Activated T-helper 2 cell treated with anti-CD3 and anti-CD28 coated beads, Interferon-gamma antibody, Interleukin-2, Interleukin-4, amounts not matched to agents 10 μg/mL and 5 μg/mL and 100 μg/mL, durations not matched to agents 14 hours and 24 hours and 36 hours (primary cell): ENCODE measurements around the gene PXYLP1. TPM values are rescaled to one million over a fixed set of nuclear protein-coding genes. Genes with fewer than 3 reads are reported as not detected.

ENCODE experiments used
- DNase-seq: peaks from one replicate; pipeline ENCODE4 v3.0.0; 2021; ENCODE audit warnings: low spot score
- H3K27ac Mint-ChIP-seq: one replicate; pipeline ENCODE4 v1.8.0; 2021; ENCODE audit warnings: mixed read lengths
- H3K27me3 Mint-ChIP-seq: one replicate; pipeline ENCODE4 v1.8.0; 2021; ENCODE audit warnings: low read depth, mixed read lengths
- H3K36me3 Mint-ChIP-seq: one replicate; pipeline ENCODE4 v1.8.0; 2021; ENCODE audit warnings: low read depth, mixed read lengths
- H3K4me1 Mint-ChIP-seq: one replicate; pipeline ENCODE4 v1.8.0; 2021; ENCODE audit warnings: low read depth, mixed read lengths
- H3K4me3 Mint-ChIP-seq: one replicate; pipeline ENCODE4 v1.8.0; 2021; ENCODE audit warnings: low read depth, mild to moderate bottlenecking, moderate library complexity, mixed read lengths
- H3K9me3 Mint-ChIP-seq: one replicate; pipeline ENCODE4 v1.8.0; 2021; ENCODE audit warnings: mixed read lengths
- intact Hi-C: fragments of 100-400 bp; cut with micrococcal nuclease; formaldehyde crosslinking; loops from one replicate; pipeline ENCODE4 v1.15.1; 2023
- total RNA-seq: library from RNA; stranded (reverse); gene quantifications from 2 replicates; pipeline ENCODE4 v1.2.3, GENCODE V29; 2022

The PXYLP1 gene
- total RNA-seq, 1 donor from 2014 or later: 57.2 TPM

- Mint-ChIP-seq H3K9me3 (no peaks in the 10 kb centered on the region), H3K36me3 (peaks cover 41% of the 10 kb centered on the region), H3K27ac (no peak overlapping the region), H3K27me3 (no peaks in the 10 kb centered on the region), H3K4me1 (peaks cover 72% of the 10 kb centered on the region), H3K4me3 (peak overlapping the region; percentile 97)
- DNase-seq: no peak
- intact Hi-C loops: loop anchor here (5.0 kb wide), 1 partner anchor 179 kb away; no protein-coding TSS in a partner anchor
Observed at GRCh38 chr3:141233457-141234161, 2.0 kb downstream of the PXYLP1 start.

DNA sequence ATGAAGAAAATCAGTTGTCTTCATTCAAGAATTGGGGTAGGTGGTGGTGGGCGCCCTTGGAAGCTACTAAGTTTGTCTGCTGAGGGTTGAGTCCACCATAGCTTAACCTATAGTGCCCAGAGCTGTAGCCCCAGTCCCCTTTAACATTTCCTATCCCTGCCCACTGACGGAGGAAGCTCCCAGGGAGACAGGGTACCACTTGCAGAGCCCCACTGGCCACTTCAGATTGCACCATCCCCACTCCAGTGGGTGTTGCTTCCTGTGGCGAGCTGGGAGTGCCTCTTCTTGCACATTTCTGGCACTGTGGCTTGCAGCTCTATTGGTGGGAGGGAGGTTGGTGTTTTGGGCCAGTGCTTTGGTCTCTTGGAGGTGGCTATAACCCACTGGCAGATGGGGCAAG is 2.7 kb downstream of the PXYLP1 start:
- Mint-ChIP-seq H3K4me3 (no peak overlapping the region), H3K4me1 (peaks cover 74% of the 10 kb centered on the region)
- DNase-seq: no peak

DNA sequence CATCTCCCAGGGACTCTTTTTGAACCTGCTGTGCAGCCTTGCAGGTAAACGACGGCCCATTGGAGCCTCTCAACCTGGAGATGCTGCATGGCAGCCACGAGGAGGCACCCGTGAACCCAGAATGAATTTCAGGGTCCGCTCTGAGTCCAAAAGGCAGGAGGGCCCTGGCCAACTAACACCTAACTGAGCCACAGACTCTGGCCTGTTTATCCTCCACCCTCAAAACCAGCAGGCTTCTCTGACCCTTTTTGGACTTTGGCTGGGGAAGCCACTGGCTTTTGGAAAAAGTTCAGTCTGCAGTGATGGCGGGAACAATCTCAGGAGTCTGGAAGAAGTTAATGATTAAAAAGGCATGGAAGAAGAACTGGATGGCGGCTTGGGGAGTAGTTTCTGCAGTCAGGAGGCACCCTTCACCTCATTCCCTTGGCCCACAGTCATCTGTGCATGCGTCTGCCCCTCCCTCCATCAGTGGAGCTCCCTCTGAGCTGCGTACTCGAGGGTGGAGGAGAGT is 4.1 kb downstream of the PXYLP1 start:
- intact Hi-C loops: loop anchor here (2.0 kb wide), 1 partner anchor 317 kb away; no protein-coding TSS in a partner anchor
- peaks cover 77% of the 10 kb centered on the region for H3K4me1 Mint-ChIP-seq
- H3K36me3 Mint-ChIP-seq: peaks cover 62% of the 10 kb centered on the region
- H3K4me3 Mint-ChIP-seq: no peak overlapping the region
- DNase-seq: no peak
- peak overlapping the region; percentile 64 for H3K27ac Mint-ChIP-seq
- no peaks in the 10 kb centered on the region for H3K27me3 Mint-ChIP-seq
- H3K9me3 Mint-ChIP-seq: no peaks in the 10 kb centered on the region

More for the DNA sequence above, 2.7 kb downstream of the PXYLP1 start:
- intact Hi-C loops: loop anchor here (5.0 kb wide), 1 partner anchor 178 kb away; no protein-coding TSS in a partner anchor
- no peaks in the 10 kb centered on the region for H3K9me3 Mint-ChIP-seq
- H3K27ac Mint-ChIP-seq: no peak overlapping the region
- no peaks in the 10 kb centered on the region for H3K27me3 Mint-ChIP-seq
- peaks cover 48% of the 10 kb centered on the region for H3K36me3 Mint-ChIP-seq

DNA sequence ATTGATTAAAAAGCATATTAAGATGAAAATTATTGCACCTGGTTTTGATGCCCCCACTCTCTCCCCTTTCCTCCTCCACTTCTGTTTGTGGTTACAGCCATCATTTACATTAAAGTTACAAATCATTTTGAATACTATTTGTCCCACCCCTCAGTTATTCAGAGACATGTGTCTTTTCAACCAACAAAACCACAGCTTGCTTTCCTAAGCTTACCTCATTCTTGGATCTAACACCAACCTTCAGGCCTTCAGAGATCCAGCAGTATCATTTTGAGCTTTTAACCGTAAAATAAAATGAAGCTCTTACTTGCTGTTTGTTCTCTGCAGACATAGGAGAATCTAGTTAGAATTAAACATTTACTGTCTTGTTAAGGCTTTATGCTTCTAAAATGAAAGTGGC is 4.7 kb downstream of the PXYLP1 start:
- Mint-ChIP-seq H3K27ac (peak overlapping the region; percentile 64), H3K4me1 (peaks cover 79% of the 10 kb centered on the region), H3K9me3 (no peaks in the 10 kb centered on the region), H3K36me3 (peaks cover 68% of the 10 kb centered on the region), H3K27me3 (no peaks in the 10 kb centered on the region), H3K4me3 (peak overlapping the region; percentile 1)
- intact Hi-C loops: loop anchor here (2.0 kb wide), 1 partner anchor 316 kb away; no protein-coding TSS in a partner anchor
- DNase-seq: no peak

GRCh38 chr3:141237701-141238521 is 6.3 kb downstream of the PXYLP1 start:
- Mint-ChIP-seq H3K36me3 (peaks cover 77% of the 10 kb centered on the region), H3K27me3 (no peaks in the 10 kb centered on the region), H3K9me3 (no peaks in the 10 kb centered on the region), H3K27ac (peak overlapping the region; percentile 82), H3K4me3 (peak overlapping the region; percentile 43), H3K4me1 (peaks cover 84% of the 10 kb centered on the region)
- intact Hi-C loops: loop anchor here (1.0 to 2.0 kb wide), 3 partner anchors 24 to 315 kb away; no protein-coding TSS in a partner anchor
- no peak for DNase-seq

DNA sequence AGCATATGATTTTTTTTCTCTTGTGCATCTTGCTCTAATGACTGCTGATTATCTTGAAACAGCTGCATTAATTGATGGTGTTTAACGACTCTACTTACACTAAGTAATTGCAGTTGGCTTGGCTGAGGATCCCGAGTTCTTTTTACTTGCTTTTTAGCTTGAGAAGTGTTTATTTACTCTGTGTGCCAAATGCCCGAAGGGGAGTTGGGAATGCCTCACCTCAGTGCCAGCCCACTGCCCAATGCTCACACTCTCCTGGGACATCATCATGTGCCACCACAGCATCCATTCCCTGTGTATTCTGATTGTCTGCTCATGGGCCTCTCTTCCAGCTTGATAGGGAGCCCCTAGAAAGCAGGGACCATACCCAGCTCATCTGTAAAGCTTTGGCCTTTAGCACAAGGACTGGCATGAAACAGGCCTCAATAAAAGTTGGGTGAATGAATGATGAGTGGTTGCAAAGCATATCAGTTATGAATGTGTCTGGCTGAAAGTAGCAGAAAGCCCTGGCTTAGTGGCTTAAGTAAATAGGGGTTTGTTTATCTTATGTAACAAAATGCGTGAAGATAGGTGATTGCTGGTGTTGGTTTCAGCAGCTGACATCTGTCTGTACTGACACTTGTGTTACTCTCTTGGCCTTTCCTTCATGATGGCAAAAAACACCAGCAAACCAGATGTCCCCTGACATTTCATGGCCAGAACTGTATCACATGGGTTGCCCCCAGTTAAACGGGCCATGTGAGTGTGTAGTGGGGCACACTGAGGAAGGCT is 8.1 kb downstream of the PXYLP1 start:
- peak overlapping the region; percentile 19 for H3K4me3 Mint-ChIP-seq
- H3K27ac Mint-ChIP-seq: peak overlapping the region; percentile 82
- H3K9me3 Mint-ChIP-seq: no peaks in the 10 kb centered on the region
- no peaks in the 10 kb centered on the region for H3K27me3 Mint-ChIP-seq
- no peak for DNase-seq
- H3K4me1 Mint-ChIP-seq: peaks cover 84% of the 10 kb centered on the region
- intact Hi-C loops: no loop called here
- H3K36me3 Mint-ChIP-seq: peaks cover 78% of the 10 kb centered on the region

GRCh38 chr3:141240286-141240685 is 8.7 kb downstream of the PXYLP1 start:
- no peaks in the 10 kb centered on the region for H3K9me3 Mint-ChIP-seq
- peaks cover 74% of the 10 kb centered on the region for H3K36me3 Mint-ChIP-seq
- peak overlapping the region; percentile 15 for H3K4me3 Mint-ChIP-seq
- no peaks in the 10 kb centered on the region for H3K27me3 Mint-ChIP-seq
- peaks cover 80% of the 10 kb centered on the region for H3K4me1 Mint-ChIP-seq
- no peak for DNase-seq
- intact Hi-C loops: no loop called here
- H3K27ac Mint-ChIP-seq: peak overlapping the region; percentile 21

DNA sequence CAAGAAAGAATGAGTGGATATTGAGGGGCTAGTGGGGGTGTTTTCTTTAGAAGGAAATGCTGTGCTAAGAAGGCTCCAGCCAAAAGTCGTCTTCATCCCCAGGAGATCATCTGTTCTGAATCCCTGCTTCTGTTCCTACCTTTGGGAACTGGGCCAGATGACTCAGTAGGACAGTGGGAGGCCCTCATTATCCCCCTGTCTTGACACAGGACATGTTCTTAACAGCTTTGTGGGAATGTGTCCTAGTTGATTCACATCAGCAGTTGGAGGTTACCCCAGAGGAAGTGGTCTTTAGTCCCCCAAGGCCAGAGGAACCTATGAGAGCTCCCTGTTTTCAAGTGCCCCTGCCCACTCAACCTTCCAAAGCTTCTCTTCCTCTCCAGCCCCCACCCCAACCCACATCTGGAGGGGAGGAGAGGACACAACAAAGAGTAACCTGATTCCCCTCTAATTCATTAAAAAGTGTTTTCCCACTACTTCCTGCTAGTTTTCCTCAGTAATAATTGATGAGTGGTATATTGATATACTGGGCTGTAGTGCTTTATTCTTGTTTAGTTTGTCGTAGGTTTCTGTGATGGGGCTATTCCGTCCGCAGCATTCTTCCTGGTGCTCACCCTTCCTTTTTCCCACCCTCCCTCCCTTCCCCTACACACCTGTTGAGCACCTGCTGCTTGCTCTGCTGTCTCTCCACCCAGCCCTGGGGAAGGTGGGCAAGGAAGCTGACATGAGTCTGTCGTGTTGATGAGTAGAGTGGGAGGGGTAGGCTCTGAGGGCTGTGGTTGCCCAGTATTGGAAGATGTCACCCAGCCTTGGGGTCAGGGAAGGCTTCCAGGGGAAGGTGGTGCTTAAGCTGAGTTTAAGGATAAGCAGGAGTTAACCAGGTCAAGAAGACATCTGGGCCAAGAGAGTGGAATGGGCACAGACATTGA is 9.3 kb downstream of the PXYLP1 start:
- Mint-ChIP-seq H3K27ac (peak overlapping the region; percentile 24), H3K27me3 (no peaks in the 10 kb centered on the region), H3K4me3 (no peak overlapping the region), H3K36me3 (peaks cover 73% of the 10 kb centered on the region), H3K4me1 (peaks cover 75% of the 10 kb centered on the region), H3K9me3 (no peaks in the 10 kb centered on the region)
- intact Hi-C loops: no loop called here
- DNase-seq: no peak

GRCh38 chr3:141241616-141242376 is 10.2 kb downstream of the PXYLP1 start:
- intact Hi-C loops: no loop called here
- Mint-ChIP-seq H3K27me3 (no peaks in the 10 kb centered on the region), H3K9me3 (no peaks in the 10 kb centered on the region), H3K27ac (peak overlapping the region; percentile 24), H3K4me1 (peaks cover 71% of the 10 kb centered on the region), H3K36me3 (peaks cover 66% of the 10 kb centered on the region), H3K4me3 (no peak overlapping the region)
- no peak for DNase-seq

DNA sequence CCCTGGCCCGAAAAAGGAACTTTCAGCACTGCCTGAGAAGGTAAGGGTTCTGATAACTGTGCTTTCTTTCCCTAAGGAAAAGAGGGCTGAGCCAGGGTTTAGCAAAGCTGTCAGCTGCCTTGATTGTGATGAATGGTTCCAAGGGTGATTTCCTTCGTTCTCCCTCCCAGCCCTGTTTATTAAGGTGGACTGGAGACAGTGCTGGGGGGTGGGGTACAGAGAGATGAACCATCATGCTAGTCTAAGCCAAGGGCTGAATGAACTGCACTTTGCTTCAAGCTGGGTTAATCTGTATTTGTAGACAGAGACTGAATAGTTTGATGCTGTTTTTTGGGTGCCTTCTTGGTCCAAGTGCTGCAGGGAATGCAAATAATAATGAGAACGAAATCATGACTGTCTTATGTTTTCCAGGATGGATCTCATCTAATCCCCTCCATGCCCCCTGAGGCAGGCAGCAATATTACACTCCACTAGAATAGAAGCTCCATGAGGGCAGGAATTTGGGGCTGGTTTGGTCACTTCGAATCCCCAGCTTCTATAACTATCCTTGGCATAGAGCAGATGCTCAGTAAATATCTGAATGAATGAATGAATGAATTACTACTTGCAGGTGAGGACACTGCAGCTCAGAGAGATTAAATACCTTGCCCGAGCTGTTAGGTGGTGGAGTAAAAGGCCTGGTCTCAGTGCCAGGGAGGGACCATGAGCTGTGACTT is 10.9 kb downstream of the PXYLP1 start:
- Mint-ChIP-seq H3K36me3 (peaks cover 64% of the 10 kb centered on the region), H3K9me3 (no peaks in the 10 kb centered on the region), H3K27ac (peak overlapping the region; percentile 87), H3K4me3 (peak overlapping the region; percentile 32), H3K27me3 (no peaks in the 10 kb centered on the region), H3K4me1 (peaks cover 66% of the 10 kb centered on the region)
- DNase-seq: no peak
- intact Hi-C loops: loop anchor here (1.0 kb wide), 3 partner anchors 11 to 33 kb away; partner anchors contain the start of gene PXYLP1
